Gastroesophageal sphincter (tissue), 4 donors: ENCODE data around the gene HECW1. TPM values are rescaled to one million over a fixed set of nuclear protein-coding genes. Genes with fewer than 3 reads are reported as not detected.
"Not testable (repeated sequence)": the region's sequence is repeated elsewhere in the genome, so short reads cannot be mapped to it uniquely, and the experiment has no call there.

ENCODE experiments used
- ATAC-seq: fragments of 150-250 bp; one replicate; pipeline ENCODE4 v1.9.1; 2016; ENCODE audit warnings: mild to moderate bottlenecking, moderate library complexity
- H3K27ac ChIP-seq, 4 donors: fragments of 200-600 bp; sonication (generic) in 3 of 4; 1 replicate in 3 of 4; 2 replicates in 1 of 4; pipeline ENCODE4 v1.5.1; 2016 to 2019
- H3K27me3 ChIP-seq: fragments of 200-600 bp; sonication (generic); one replicate; pipeline ENCODE4 v1.5.1; 2019
- H3K36me3 ChIP-seq, 2 donors: fragments of 200-600 bp; sonication (generic); one replicate each; pipeline ENCODE4 v1.5.1; 2019; ENCODE audit warnings: control low read depth in 1 of 2
- H3K4me1 ChIP-seq, 3 donors: fragments of 200-600 bp; sonication (generic); 1 replicate in 2 of 3; 2 replicates in 1 of 3; pipeline ENCODE4 v1.5.1; 2016 to 2019; ENCODE audit warnings: control low read depth in 2 of 3
- H3K4me3 ChIP-seq, 2 donors: fragments of 200-600 bp; sonication (generic); one replicate each; pipeline ENCODE4 v1.5.1; 2019; ENCODE audit warnings: mild to moderate bottlenecking in 1 of 2, moderate library complexity in 1 of 2
- H3K9me3 ChIP-seq, 3 donors: fragments of 200-600 bp; sonication (generic); one replicate each; pipeline ENCODE4 v1.5.1; 2017 to 2019; ENCODE audit warnings: control low read depth in 2 of 3
- CTCF ChIP-seq, 4 experiments: fragments of 200-600 bp in 2 of 4; fragments of 450-650 bp in 2 of 4; sonication (generic) in 1 of 4; IDR thresholded peaks; one replicate each; pipeline ENCODE4 v1.5.1; 2017 to 2019; ENCODE audit warnings: antibody characterized with exemption in 4 of 4, mild to moderate bottlenecking in 2 of 4, moderate library complexity in 2 of 4
- EP300 ChIP-seq: sonication (generic); formaldehyde crosslinking; IDR thresholded peaks from one replicate; pipeline ENCODE4 v1.6.1; 2017; ENCODE audit warnings: antibody characterized with exemption, mild to moderate bottlenecking
- POLR2A ChIP-seq, 2 donors: fragments of 450-650 bp; IDR thresholded peaks; one replicate each; pipeline ENCODE4 v1.6.1; 2017; ENCODE audit warnings: antibody characterized with exemption in 2 of 2, mild to moderate bottlenecking in 2 of 2, moderate library complexity in 1 of 2
- POLR2AphosphoS5 ChIP-seq: sonication (generic); formaldehyde crosslinking; IDR thresholded peaks from one replicate; pipeline ENCODE4 v1.6.1; 2017; ENCODE audit warnings: antibody characterized with exemption
- WGBS, 2 donors: methylation state at CpG; one replicate each; pipeline ENCODE4 v1.1.5; 2018; ENCODE audit warnings: low coverage in 1 of 2; 5-methylcytosine and 5-hydroxymethylcytosine counted together
- total RNA-seq, 4 donors: library from RNA; depleted of rRNA; stranded (reverse); fragments of >200 nt; gene quantifications; one replicate each; pipeline ENCODE4 v1.1.0, GENCODE V29; 2016

HECW1 gene
- total RNA-seq, 4 donors from 2014 or later, result 0.04 to 0.31 (median 0.13) TPM; not detected in 1

DNA sequence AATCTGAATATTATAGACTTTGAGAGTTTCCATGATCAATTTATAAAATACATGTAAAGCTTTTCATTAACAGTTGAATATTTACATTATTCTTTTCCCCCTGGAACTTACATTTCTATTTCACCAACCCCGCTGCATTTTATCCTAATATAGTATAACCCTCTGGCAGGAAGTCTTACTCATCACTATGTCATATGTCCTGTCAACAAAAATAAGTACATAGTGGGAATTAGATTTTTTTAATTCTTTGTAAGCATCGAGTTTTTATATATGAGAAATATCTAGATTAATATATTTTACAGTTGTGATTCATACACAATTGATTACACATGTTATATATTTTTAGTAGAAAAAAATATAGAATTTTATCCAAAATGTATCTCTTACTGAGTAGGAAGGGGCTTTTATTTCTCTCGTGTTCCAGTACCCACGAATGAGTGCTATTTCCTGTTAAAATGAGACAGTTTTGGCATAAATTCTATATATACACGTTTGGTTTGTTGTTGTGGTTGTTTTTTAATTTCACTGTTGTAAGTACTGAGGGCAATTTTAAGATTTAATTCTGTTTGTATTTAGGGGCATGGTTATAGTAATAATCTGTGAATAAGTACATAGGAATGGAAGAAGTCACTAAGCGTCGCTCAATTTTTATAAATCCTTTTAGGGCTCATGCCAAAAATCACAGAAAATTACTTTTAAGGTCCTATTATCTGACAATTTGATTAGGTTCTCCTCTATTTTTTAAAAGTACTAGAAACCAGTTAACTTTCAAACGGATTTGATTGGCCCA is 87.1 kb downstream of the HECW1 start:
- no peak for ATAC-seq
- Histone ChIP-seq H3K36me3 (no peaks in the 10 kb centered on the region), H3K4me3 (no peak overlapping the region), H3K27me3 (peaks cover 34% of the 10 kb centered on the region), H3K4me1 (no peaks in the 10 kb centered on the region), H3K9me3 (no peaks in the 10 kb centered on the region), H3K27ac (no peak overlapping the region)
- WGBS, 2 donors, result 45 to 61% methylated on average over 8 of the region's 8 CpGs
- TF ChIP-seq POLR2AphosphoS5, result no peak
- TF ChIP-seq EP300, result no peak
- TF ChIP-seq POLR2A (IDR thresholded peaks at IDR 0.05), result no peak
- no peak for TF ChIP-seq CTCF (IDR thresholded peaks at IDR 0.05)

DNA sequence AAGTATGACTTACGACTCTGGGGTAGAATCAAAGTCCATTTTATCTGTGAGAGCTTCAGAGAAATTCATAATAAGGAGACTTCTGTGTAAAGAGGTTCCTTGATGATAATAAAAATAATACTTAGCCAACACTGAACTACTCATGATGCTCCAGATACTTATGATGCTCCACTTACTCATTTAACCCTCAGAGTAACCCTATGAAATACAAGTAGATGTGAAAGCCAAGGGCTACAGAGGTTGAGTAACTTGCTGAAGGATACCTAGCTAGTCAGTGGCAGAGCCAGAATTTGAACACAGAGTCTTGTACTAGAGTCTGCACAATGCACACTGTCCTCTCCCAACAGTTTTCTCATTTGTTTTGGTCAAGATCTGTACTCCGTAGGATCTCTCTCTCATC is 89.5 kb downstream of the HECW1 start:
- TF ChIP-seq EP300 (no peak), CTCF (IDR thresholded peaks at IDR 0.05) (no peak), POLR2A (IDR thresholded peaks at IDR 0.05) (no peak), POLR2AphosphoS5 (no peak)
- peaks cover 34% of the 10 kb centered on the region for H3K27me3 ChIP-seq
- no peak overlapping the region for H3K27ac ChIP-seq
- no peak for ATAC-seq
- no peaks in the 10 kb centered on the region for H3K36me3 ChIP-seq
- H3K4me3 ChIP-seq, result no peak overlapping the region
- WGBS, 2 donors, result 73 to 85% methylated on average over 2 of the region's 2 CpGs
- no peaks in the 10 kb centered on the region for H3K4me1 ChIP-seq
- no peaks in the 10 kb centered on the region for H3K9me3 ChIP-seq

DNA sequence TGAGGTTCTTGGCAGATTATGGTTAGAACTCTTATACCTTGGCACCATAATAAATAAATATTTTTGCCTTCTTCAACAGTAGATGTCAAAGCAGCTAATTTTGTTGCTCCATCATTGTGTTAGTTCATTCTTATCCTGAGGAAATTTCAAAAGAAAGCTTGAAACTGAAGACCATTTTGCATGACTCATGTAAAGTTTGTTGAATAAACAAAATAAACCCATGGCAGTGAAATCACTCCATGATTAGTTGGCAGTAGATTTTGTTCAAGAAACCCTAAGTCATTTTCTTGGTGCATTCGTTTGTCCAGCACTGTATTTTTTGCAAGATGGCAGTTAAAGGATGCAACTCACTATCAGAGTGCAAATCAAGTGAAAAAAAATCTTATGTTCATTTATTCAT is 91.6 kb downstream of the HECW1 start:
- H3K27me3 ChIP-seq, result peaks cover 27% of the 10 kb centered on the region
- TF ChIP-seq EP300 (no peak), CTCF (IDR thresholded peaks at IDR 0.05) (no peak), POLR2A (IDR thresholded peaks at IDR 0.05) (no peak), POLR2AphosphoS5 (no peak)
- H3K4me3 ChIP-seq, result no peak overlapping the region
- no peak overlapping the region for H3K27ac ChIP-seq
- H3K36me3 ChIP-seq, result no peaks in the 10 kb centered on the region
- WGBS, 2 donors, result 45 to 64% methylated on average over 1 of the region's 1 CpG
- no peak for ATAC-seq
- no peaks in the 10 kb centered on the region for H3K4me1 ChIP-seq
- no peaks in the 10 kb centered on the region for H3K9me3 ChIP-seq

DNA sequence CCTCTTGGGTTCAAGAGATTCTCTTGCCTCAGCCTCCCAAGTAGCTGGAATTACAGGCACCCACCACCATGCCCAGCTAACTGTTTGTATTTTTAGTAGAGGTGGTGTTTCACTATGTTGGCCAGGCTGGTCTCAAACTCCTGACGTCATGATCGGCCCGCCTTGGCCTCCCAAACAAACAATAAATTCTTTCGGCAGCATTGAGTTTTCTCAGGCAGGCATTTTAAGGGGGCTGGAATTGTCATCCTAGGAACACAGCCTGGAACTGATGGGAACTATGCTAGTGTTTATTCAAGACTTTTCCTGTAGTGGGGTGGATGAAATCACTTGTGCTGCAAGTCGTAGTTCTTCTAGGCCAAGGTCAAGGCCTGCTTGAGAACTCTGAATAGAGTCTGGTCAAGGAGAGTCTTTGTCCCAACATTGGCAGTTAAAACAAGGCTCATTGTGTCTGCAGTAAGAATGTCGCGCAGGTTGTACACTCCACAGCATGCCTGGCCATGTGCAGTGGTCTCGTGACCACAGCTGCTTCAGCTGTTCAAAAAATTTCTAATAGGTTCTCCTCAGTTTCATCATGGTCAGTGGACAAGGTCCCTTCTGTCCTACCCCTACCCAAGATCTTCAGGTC is 92.8 kb downstream of the HECW1 start:
- 83 to 84% methylated on average over 8 of the region's 8 CpGs for WGBS, 2 donors
- no peak for ATAC-seq
- TF ChIP-seq POLR2A (IDR thresholded peaks at IDR 0.05) (no peak), EP300 (no peak), POLR2AphosphoS5 (no peak), CTCF (IDR thresholded peaks at IDR 0.05) (no peak)
- no peaks in the 10 kb centered on the region for H3K9me3 ChIP-seq
- no peak overlapping the region for H3K27ac ChIP-seq
- H3K36me3 ChIP-seq, result no peaks in the 10 kb centered on the region
- peaks cover 26% of the 10 kb centered on the region for H3K27me3 ChIP-seq
- H3K4me1 ChIP-seq, result no peaks in the 10 kb centered on the region
- H3K4me3 ChIP-seq, result no peak overlapping the region

DNA sequence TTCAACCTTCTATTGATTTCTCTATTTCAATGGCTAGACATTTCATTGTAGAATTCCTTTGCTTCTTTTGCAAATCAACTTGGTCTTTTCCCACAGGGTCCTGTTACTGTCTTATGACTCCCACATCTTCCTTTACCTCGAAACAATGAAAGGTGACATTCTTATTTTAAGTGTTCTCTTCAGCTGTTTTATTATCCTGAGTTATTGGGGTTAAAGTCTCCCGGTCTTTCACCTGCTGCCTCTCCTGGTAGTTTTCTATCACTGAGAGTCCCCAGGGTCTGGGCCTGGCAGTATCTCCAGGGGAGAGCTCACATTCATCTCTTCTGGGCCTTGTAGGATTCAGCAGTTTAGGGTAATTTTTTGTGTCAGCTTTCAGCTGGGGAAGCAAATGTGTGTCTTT is 95.8 kb downstream of the HECW1 start:
- WGBS, 2 donors, result 52 to 86% methylated on average over 2 of the region's 2 CpGs
- Histone ChIP-seq H3K9me3 (no peaks in the 10 kb centered on the region), H3K27me3 (peaks cover 6% of the 10 kb centered on the region), H3K27ac (no peak overlapping the region), H3K4me3 (no peak overlapping the region), H3K36me3 (no peaks in the 10 kb centered on the region), H3K4me1 (no peaks in the 10 kb centered on the region)
- ATAC-seq, result no peak
- TF ChIP-seq EP300 (no peak), POLR2AphosphoS5 (no peak), POLR2A (IDR thresholded peaks at IDR 0.05) (no peak), CTCF (IDR thresholded peaks at IDR 0.05) (no peak)

DNA sequence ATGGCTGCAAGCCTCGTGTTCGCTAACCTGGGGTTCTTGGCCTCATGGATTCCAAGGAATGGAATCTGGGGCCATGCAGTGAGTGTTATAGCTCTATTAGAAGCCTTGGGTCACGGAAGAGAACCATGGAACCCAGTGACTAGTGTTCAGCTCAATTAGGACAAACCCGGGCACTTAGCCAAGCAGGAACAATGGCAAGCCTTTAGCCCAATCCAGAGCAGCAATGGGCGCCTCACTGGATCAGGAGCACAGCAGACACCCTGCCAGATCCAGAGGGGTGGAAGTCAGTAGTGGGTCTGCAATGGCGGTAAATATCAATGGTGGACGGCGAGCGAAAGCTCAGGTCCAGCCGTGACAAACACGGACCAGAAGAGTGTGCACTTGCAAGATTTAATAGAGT is 98.1 kb downstream of the HECW1 start:
- not testable (repeated sequence) for H3K36me3 ChIP-seq, ATAC-seq, H3K4me1 ChIP-seq, H3K4me3 ChIP-seq, H3K27ac ChIP-seq, H3K9me3 ChIP-seq, H3K27me3 ChIP-seq
- 49 to 100% methylated on average over 1 to 4 of the region's 11 CpGs for WGBS, 2 donors
